CMK (cell line): ENCODE data around the gene OR10D3.
A peak's percentile ranks its signal among the peaks of the same experiment; 100 is the strongest.
"Not testable (repeated sequence)": the region's sequence is repeated elsewhere in the genome, so short reads cannot be mapped to it uniquely, and the experiment has no call there.

ENCODE experiments used
- DNase-seq: peaks from one replicate; pipeline ENCODE4 v3.0.0-alpha.2; 2010; ENCODE audit warnings: low read depth

OR10D3 gene

GRCh38 chr11:124183068-124183467 is at the start of gene OR10D3:
Gene OR10D3 (plus strand): TSS chr11:124183345. CDS start chr11:124185270, 1,925 bp downstream.
- no peak for DNase-seq

- DNase-seq, result no peak
These were observed 40.1 kb upstream of the OR10D3 start for GRCh38 chr11:124143034-124143433.

- DNase-seq, result no peak
These were observed 35.2 kb upstream of the OR10D3 start for GRCh38 chr11:124147951-124148350.

- peak; percentile 24 for DNase-seq
These were observed 32.5 kb upstream of the OR10D3 start for GRCh38 chr11:124150684-124151083.

- DNase-seq, result no peak
These were observed 30.3 kb upstream of the OR10D3 start for GRCh38 chr11:124152770-124153407.

- no peak for DNase-seq
These were observed 29.3 kb upstream of the OR10D3 start for GRCh38 chr11:124153821-124154220.

GRCh38 chr11:124159481-124159880 is 23.7 kb upstream of the OR10D3 start:
- no peak for DNase-seq

- no peak for DNase-seq
These were observed 22.2 kb upstream of the OR10D3 start for GRCh38 chr11:124160986-124161385.

- DNase-seq, result no peak
These were observed 15.3 kb upstream of the OR10D3 start for GRCh38 chr11:124167826-124168231.

- no peak for DNase-seq
These were observed 14.3 kb upstream of the OR10D3 start for GRCh38 chr11:124168796-124169195.

GRCh38 chr11:124170315-124170714 is 12.8 kb upstream of the OR10D3 start:
- DNase-seq, result not testable (repeated sequence)

GRCh38 chr11:124170801-124171586 is 12.2 kb upstream of the OR10D3 start:
- no peak for DNase-seq

- no peak for DNase-seq
These were observed 11.0 kb upstream of the OR10D3 start for GRCh38 chr11:124172101-124172500.

- DNase-seq, result no peak
These were observed 10.5 kb upstream of the OR10D3 start for GRCh38 chr11:124172599-124172998.

GRCh38 chr11:124174001-124174583 is 9.1 kb upstream of the OR10D3 start:
- no peak for DNase-seq

GRCh38 chr11:124176925-124177715 is 6.0 kb upstream of the OR10D3 start:
- DNase-seq, result no peak

- DNase-seq, result no peak
These were observed 3.8 kb upstream of the OR10D3 start for GRCh38 chr11:124179310-124179709.

GRCh38 chr11:124190298-124191139 is 7.4 kb downstream of the OR10D3 start:
- peak; percentile 54 for DNase-seq

- no peak for DNase-seq
These were observed 10.3 kb downstream of the OR10D3 start for GRCh38 chr11:124193221-124194010.
